Stimulated activated CD8-positive, alpha-beta memory T cell treated with anti-CD3 and anti-CD28 coated beads, Interleukin-4, amount 100 ng/mL, for 24 hours (primary cell): Measurements from ENCODE around the gene PHF2.

ENCODE experiments used
- DNase-seq: peaks from one replicate; pipeline ENCODE4 v3.0.0-alpha.2; 2020; ENCODE audit warnings: low read depth

Gene PHF2

GRCh38 chr9:93701494-93702218, 125.3 kb downstream of the PHF2 start:
- no peak for DNase-seq

GRCh38 chr9:93702261-93702660, 125.9 kb downstream of the PHF2 start:
- no peak for DNase-seq

DNA sequence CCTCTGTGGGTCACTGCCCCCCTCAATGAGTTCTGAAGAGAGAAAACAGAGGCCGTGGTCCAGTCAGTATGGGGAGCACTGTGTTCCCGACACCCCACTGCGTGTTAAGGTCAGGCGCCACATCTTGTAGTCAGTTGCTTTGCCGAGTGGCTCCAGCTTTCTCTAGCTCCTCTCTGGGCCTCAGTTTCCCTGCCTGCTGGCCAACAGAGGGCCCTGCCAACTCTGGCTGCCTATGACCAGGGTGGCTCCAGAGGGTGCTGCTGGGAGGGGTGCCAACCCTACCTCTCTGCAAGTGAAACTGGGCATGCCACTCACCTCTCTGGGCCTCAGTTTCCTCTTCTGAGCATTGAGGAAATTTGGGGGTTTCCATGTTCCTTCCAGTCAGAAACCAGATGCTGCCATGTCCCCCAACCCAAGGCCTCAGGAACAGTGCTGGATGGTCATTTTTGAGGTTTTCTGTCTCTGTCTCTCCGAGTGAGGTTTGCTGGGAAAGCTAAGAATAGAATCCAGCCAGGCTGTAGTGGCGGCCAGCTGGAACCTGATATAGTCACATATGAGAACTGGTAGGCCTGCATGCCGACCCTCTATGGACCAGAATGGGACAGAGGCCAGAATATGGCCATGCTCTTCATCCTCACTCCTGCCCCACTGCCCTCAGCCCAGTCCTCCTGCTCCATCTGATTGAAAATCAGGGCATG, 132.1 kb downstream of the PHF2 start:
- no peak for DNase-seq

DNA sequence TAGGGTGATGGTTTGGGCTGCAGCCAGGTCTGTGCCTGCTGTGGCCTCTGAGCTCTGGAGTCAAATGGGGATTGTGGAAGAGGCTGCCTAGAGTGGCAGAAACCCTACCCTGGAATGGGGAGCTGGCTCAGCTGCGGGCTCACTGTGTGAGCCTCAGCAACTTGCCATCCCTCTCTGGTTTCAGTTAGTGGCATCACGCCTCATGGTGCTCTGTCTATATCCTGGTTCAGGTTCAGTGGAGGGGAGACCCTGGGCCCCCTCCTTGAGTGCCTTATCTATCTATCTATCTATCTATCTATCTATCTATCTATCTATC, 132.6 kb downstream of the PHF2 start:
- no peak for DNase-seq

GRCh38 chr9:93709600-93710369, 133.4 kb downstream of the PHF2 start:
- no peak for DNase-seq

GRCh38 chr9:93710370-93710723, 134.0 kb downstream of the PHF2 start:
- no peak for DNase-seq

- DNase-seq, result no peak
Observed at GRCh38 chr9:93711002-93711401, 134.6 kb downstream of the PHF2 start.

- no peak for DNase-seq
Observed at GRCh38 chr9:93712896-93713295, 136.5 kb downstream of the PHF2 start.

DNA sequence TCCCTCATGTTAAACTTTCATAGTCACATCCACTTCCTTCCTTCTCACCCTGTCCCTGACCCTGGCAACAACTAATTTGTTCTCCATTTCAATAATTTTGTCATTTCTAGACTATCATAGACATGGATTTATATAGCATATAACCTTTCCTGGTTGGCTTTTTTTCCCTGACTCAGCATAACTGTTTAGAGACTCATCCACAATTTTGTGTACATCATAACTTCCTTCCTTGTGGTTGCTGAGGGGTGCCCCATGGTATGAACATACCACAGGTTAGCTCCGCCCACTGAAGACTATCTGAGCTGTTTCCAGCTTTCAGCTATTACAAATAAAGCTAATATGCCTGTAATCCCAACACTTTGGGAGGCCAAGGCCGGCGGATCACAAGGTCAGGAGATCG, 137.3 kb downstream of the PHF2 start:
- DNase-seq, result no peak

GRCh38 chr9:93721417-93721965, 145.1 kb downstream of the PHF2 start:
- no peak for DNase-seq

DNA sequence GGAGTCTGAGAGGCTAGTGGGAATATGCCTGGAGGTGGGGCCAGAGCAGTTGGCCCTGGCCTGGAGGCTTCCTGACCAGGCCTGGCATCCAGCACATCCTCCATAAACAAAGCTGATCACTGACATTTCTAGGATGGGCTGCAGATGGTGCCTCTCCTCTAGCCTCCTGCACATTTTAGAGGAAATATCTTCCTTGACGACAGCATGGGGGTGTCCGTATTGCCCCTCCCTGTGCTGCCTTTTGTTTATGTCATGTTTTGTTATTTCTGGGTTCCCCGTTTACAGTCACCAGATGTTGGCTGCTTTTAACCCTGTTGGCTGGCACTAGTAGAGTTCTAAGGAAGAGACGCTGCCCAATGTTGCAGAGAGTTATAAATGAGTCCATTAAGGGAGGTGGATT, 148.5 kb downstream of the PHF2 start:
- DNase-seq, result no peak

GRCh38 chr9:93725382-93725781, 149.0 kb downstream of the PHF2 start:
- no peak for DNase-seq

DNA sequence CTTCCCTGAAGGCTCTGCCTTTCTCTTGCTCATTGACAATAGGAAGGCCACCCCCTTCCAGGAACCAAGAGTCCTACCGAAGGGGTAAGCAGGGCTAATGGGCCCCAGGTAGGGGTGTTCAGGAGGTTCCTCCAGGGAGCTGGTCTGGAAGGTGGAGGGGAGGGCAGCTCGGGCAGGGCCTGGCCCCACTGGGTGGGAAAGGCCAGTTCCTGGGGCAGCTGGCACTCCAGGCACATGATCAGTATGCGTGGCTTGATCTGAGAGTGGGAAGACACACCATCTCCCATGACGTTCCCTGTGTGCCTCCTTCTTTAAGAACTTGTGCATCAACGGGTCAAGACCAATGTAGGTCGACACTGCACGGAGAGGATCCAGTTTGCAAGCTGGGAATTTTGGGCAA, 149.8 kb downstream of the PHF2 start:
- no peak for DNase-seq
